ENCODE data around the gene PTPRG. TPM values are rescaled to one million over a fixed set of nuclear protein-coding genes. Genes with fewer than 3 reads are reported as not detected.
A peak's percentile ranks its signal among the peaks of the same experiment; 100 is the strongest.

PTPRG gene
- 46.4 TPM for polyA plus RNA-seq (2013, experiment 1 of 2)
- polyA plus RNA-seq (2013, experiment 2 of 2), result 51.2 TPM

DNA sequence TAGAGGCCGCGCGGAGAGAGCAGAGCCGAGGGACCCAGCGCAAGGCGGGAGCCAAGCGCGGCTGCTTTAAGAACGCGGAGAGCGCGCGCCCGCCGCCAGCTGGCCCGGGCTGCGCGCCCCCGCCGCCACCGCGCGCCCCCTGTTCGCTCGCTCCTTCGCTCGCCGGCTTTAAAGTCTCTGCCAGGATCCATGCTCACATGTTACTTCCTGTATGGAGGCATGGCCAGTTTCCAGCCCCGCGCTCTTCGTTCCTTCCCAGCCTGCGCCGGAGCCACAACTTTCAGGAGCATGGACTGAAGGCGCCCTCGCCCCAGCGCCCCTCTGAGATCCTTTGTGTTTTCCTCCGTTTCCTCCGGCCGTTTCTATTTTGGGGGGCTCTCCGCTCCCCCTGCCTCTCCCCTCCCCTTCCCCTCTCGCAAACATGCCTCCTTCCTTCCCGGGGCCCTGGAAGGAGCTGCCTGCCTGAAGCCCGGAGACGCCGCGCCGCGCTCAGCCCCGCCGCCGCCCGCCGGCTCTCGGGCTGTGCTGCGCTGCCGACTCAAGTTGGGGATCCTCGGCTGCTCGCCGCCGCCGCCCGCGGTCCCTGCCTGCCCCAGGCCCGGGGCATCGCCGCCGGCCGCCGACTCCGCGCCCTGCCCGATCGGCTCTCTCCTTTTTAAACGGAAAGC, at the start of gene PTPRG:
PTPRG (plus strand) TSS at position 198 of the 668 bp plus-strand sequence. CDS start 717 bp downstream, outside the sequence.
- H3K9ac ChIP-seq (ENCODE audit: low read depth, low read length), result peak within 1 kb of the TSS; percentile 98
- under 1% methylated on average over 74 of the region's 74 CpGs for WGBS
- peak within 1 kb of the TSS; percentile 95 for H3K4me3 ChIP-seq (ENCODE audit: low read length)
- H3K36me3 ChIP-seq (ENCODE audit: insufficient read depth, low read length), result peaks cover 12% of the 10 kb centered on the region; the same call in 1 of the 2 replicates
- no peaks in the 10 kb centered on the region for H3K27me3 ChIP-seq (ENCODE audit: insufficient read depth, low read length)
- H3K9me3 ChIP-seq (ENCODE audit: insufficient read depth, low read depth, low read length), result no peaks in the 10 kb centered on the region
- H3K27ac ChIP-seq (ENCODE audit: low read depth, low read length), result peak within 1 kb of the TSS; percentile 99
- H3K4me1 ChIP-seq (ENCODE audit: insufficient read depth, low read length), result peaks cover 26% of the 10 kb centered on the region

DNA sequence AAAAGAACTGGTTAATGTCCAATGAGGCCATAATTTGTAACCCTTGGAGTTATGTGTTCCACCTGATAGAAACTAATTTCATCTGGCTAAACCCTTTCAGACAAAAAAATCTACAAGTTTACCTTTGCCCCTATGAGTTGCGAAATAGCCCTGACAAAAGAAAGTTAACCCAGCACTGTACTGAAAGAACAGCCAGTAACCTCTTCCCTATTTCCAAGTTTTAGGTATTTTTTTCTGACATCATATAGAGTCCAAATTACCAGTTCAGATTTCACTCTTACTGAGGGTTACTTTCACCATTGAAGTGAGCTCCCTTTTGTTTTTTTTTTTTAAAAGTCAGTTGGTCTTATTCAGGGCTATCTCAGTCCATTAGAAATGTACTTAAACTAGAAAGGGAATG, 42.8 kb upstream of the PTPRG start:
- no peak overlapping the region for H3K9ac ChIP-seq (ENCODE audit: low read depth, low read length)
- WGBS, result 96% methylated on average over 1 of the region's 1 CpG
- peaks cover 24% of the 10 kb centered on the region for H3K4me1 ChIP-seq (ENCODE audit: insufficient read depth, low read length)
- H3K36me3 ChIP-seq (ENCODE audit: insufficient read depth, low read length), result no peaks in the 10 kb centered on the region
- no peaks in the 10 kb centered on the region for H3K9me3 ChIP-seq (ENCODE audit: insufficient read depth, low read depth, low read length)
- H3K27ac ChIP-seq (ENCODE audit: low read depth, low read length), result no peak overlapping the region
- H3K27me3 ChIP-seq (ENCODE audit: insufficient read depth, low read length), result no peaks in the 10 kb centered on the region
- no peak overlapping the region for H3K4me3 ChIP-seq (ENCODE audit: low read length)

DNA sequence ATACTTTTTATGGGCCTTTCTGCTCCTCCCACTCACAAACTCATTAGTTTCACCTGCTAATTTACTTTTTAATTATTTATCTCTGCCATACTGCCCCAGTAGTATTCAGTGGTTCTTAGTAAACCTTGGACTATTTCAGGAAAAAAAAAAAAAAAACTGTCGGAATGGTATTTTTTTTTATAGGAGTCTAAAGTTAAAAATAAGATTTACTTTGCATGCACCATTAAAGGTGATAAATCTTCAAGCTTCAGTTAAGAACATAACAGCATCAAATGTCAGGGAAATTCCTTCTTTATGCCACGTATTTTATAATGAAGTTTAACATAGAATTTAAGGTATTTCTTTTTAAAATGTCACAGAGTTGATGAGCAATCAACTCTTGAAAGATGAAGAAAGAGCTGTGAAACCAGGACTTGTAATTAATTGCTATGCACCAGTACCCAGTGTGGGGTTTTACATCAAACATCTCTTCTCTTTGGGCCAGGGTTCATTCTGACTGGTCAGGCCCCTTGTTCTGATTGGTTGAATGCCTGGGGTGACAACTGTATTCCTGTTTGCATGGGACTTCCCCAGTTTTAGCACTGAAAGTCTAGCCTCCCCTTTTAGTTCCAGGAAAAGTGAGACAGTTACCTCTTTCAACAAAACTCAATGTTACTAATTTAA, 40.3 kb upstream of the PTPRG start:
- Histone ChIP-seq H3K9ac (ENCODE audit: low read depth, low read length) (no peak overlapping the region), H3K9me3 (ENCODE audit: insufficient read depth, low read depth, low read length) (no peaks in the 10 kb centered on the region), H3K27me3 (ENCODE audit: insufficient read depth, low read length) (no peaks in the 10 kb centered on the region), H3K4me1 (ENCODE audit: insufficient read depth, low read length) (peaks cover 24% of the 10 kb centered on the region), H3K4me3 (ENCODE audit: low read length) (no peak overlapping the region), H3K36me3 (ENCODE audit: insufficient read depth, low read length) (no peaks in the 10 kb centered on the region), H3K27ac (ENCODE audit: low read depth, low read length) (no peak overlapping the region)
- WGBS, result no CpG with 5 or more reads among the region's 2 CpGs

DNA sequence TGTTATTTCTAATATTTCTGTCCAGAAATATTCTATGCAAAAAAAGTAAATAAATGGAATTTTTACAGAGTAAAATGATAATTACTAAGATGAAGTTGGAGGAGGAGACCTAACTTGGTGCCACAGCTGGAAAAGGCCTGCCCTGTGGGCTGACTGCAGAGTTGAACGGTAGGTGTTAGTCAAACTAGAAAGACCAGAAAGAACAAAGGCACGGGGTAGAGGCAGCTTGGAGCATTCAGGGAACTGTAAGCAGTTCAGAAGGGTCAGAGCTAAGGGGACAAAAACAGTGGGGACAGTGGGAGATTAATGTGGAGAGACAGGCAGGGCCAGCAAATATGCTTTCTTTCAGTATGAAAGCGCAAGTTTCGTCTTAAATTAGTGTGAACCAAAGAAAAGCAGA, 39.3 kb upstream of the PTPRG start:
- H3K27ac ChIP-seq (ENCODE audit: low read depth, low read length), result no peak overlapping the region
- 59% methylated on average over 4 of the region's 4 CpGs for WGBS
- no peaks in the 10 kb centered on the region for H3K9me3 ChIP-seq (ENCODE audit: insufficient read depth, low read depth, low read length)
- H3K36me3 ChIP-seq (ENCODE audit: insufficient read depth, low read length), result no peaks in the 10 kb centered on the region
- peaks cover 24% of the 10 kb centered on the region for H3K4me1 ChIP-seq (ENCODE audit: insufficient read depth, low read length)
- no peak overlapping the region for H3K9ac ChIP-seq (ENCODE audit: low read depth, low read length)
- H3K27me3 ChIP-seq (ENCODE audit: insufficient read depth, low read length), result no peaks in the 10 kb centered on the region
- H3K4me3 ChIP-seq (ENCODE audit: low read length), result no peak overlapping the region

DNA sequence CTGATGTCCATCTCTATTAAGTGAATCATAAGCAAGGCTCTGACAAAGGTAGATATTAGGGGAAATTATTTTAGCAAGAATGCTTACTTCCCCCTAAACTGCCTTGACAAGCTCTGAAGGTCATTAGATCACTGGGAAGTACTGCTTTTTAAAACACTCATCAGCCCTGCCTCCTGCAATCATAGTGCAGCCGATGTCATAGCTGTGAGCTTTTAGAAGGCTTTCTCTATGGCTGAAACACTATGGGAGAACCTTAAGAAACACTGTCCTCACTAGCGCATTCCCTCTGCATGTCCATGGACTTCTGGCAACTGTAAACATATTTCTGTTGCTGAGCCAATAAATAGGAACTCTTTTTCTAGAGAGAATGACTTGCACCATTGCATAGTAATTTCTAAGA, 38.7 kb upstream of the PTPRG start:
- no peak overlapping the region for H3K4me3 ChIP-seq (ENCODE audit: low read length)
- H3K27ac ChIP-seq (ENCODE audit: low read depth, low read length), result no peak overlapping the region
- no peaks in the 10 kb centered on the region for H3K36me3 ChIP-seq (ENCODE audit: insufficient read depth, low read length)
- H3K27me3 ChIP-seq (ENCODE audit: insufficient read depth, low read length), result no peaks in the 10 kb centered on the region
- peaks cover 24% of the 10 kb centered on the region for H3K4me1 ChIP-seq (ENCODE audit: insufficient read depth, low read length)
- H3K9me3 ChIP-seq (ENCODE audit: insufficient read depth, low read depth, low read length), result no peaks in the 10 kb centered on the region
- no peak overlapping the region for H3K9ac ChIP-seq (ENCODE audit: low read depth, low read length)
- WGBS, result 90% methylated on average over 2 of the region's 2 CpGs

DNA sequence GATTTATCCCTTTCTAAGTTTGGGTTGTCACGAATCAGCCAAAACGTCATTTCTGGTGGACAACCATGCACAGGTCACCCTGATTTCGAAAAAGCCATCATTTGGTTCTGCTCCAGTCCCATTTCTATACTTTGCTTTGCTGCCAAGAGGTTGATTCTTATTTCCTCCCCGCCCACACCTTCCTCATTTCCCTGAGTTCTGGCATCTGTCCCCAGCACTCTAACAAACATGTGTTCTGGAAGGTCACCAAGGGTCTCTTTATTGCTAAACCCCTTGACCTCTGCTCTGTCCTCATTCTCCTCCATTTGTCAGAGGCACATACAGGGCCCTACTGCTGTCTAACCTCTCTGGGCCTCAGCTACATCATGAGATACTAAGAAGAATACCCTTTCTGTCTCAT, 36.4 kb upstream of the PTPRG start:
- 89% methylated on average over 4 of the region's 4 CpGs for WGBS

DNA sequence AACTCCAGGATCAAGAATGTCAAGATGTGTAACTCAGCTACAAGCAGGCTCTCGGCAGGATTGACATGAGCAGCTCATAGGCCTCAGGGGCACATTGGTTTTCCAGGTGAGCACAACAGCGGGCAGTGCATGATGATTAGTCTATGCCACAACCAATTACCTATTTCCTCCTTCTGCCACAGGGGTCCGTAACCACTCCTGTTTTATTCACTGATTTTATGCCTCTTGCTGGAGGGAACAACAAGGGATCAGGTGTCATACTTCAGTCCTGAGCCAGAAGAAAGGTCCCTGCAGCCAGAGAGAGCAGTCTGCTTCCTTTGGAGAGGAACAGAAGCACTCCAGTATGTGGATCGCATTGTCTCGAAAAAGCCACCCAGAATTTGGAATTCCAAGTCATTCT, 35.1 kb upstream of the PTPRG start:
- H3K9ac ChIP-seq (ENCODE audit: low read depth, low read length), result no peak overlapping the region
- H3K4me3 ChIP-seq (ENCODE audit: low read length), result no peak overlapping the region
- WGBS, result 90% methylated on average over 5 of the region's 5 CpGs

More for the DNA sequence above, 36.4 kb upstream of the PTPRG start:
- Histone ChIP-seq H3K4me1 (ENCODE audit: insufficient read depth, low read length) (peaks cover 24% of the 10 kb centered on the region), H3K27ac (ENCODE audit: low read depth, low read length) (no peak overlapping the region), H3K27me3 (ENCODE audit: insufficient read depth, low read length) (no peaks in the 10 kb centered on the region), H3K9me3 (ENCODE audit: insufficient read depth, low read depth, low read length) (no peaks in the 10 kb centered on the region), H3K9ac (ENCODE audit: low read depth, low read length) (no peak overlapping the region), H3K36me3 (ENCODE audit: insufficient read depth, low read length) (no peaks in the 10 kb centered on the region), H3K4me3 (ENCODE audit: low read length) (no peak overlapping the region)

DNA sequence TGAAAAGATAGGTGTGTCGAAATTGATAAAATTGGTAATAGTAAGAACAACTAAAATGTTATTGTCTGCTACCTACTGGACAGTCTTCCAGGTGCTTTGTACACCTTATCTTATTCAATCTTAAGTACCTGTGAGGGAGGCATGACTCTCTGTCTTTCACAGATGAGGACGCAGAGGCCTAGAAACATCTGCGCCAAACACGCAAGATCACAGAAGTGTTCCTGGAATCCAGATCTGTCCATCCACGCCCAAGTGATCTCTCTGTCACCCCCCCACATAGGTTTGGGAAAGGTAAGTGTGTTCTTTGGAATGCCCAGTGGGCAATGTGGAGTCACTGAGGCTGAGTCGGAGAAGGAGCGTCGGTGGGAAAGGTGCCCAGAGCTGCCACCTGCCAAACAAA, 34.4 kb upstream of the PTPRG start:
- H3K36me3 ChIP-seq (ENCODE audit: insufficient read depth, low read length), result no peaks in the 10 kb centered on the region
- no peak overlapping the region for H3K4me3 ChIP-seq (ENCODE audit: low read length)
- peaks cover 20% of the 10 kb centered on the region for H3K4me1 ChIP-seq (ENCODE audit: insufficient read depth, low read length)
- no peak overlapping the region for H3K27ac ChIP-seq (ENCODE audit: low read depth, low read length)
- H3K9ac ChIP-seq (ENCODE audit: low read depth, low read length), result no peak overlapping the region
- 97% methylated on average over 7 of the region's 8 CpGs for whole genome bisulfite sequencing
- H3K9me3 ChIP-seq (ENCODE audit: insufficient read depth, low read depth, low read length), result no peaks in the 10 kb centered on the region
- no peaks in the 10 kb centered on the region for H3K27me3 ChIP-seq (ENCODE audit: insufficient read depth, low read length)

More for the DNA sequence above, 35.1 kb upstream of the PTPRG start:
- Histone ChIP-seq H3K27ac (ENCODE audit: low read depth, low read length) (no peak overlapping the region), H3K9me3 (ENCODE audit: insufficient read depth, low read depth, low read length) (no peaks in the 10 kb centered on the region), H3K36me3 (ENCODE audit: insufficient read depth, low read length) (no peaks in the 10 kb centered on the region), H3K27me3 (ENCODE audit: insufficient read depth, low read length) (no peaks in the 10 kb centered on the region), H3K4me1 (ENCODE audit: insufficient read depth, low read length) (peaks cover 24% of the 10 kb centered on the region)

DNA sequence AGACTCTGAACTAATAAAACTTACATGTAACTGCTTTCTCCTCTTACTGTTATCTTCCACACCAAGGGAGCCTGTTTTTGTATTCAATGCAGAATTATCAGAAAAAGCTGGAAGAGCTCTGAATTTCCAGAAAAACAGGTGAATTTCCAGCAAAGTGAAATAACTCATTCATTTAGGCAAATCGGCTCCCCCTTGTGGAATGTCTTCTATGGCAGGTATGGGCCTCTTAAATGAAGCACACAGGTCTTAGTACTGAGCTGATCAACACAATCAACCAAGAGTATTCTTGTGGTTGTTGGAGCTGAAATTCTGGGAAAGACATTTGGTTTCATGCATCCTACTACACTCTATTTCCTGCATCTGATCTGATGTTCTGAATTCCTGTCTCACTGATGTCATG, 31.0 kb upstream of the PTPRG start:
- H3K4me1 ChIP-seq (ENCODE audit: insufficient read depth, low read length), result peaks cover 10% of the 10 kb centered on the region
- H3K9ac ChIP-seq (ENCODE audit: low read depth, low read length), result no peak overlapping the region
- H3K4me3 ChIP-seq (ENCODE audit: low read length), result no peak overlapping the region
- WGBS, result 6% methylated on average over 1 of the region's 1 CpG
- H3K36me3 ChIP-seq (ENCODE audit: insufficient read depth, low read length), result no peaks in the 10 kb centered on the region
- peaks cover 6% of the 10 kb centered on the region; the same call in 1 of the 2 replicates for H3K27me3 ChIP-seq (ENCODE audit: insufficient read depth, low read length)
- H3K27ac ChIP-seq (ENCODE audit: low read depth, low read length), result no peak overlapping the region
- H3K9me3 ChIP-seq (ENCODE audit: insufficient read depth, low read depth, low read length), result no peaks in the 10 kb centered on the region

DNA sequence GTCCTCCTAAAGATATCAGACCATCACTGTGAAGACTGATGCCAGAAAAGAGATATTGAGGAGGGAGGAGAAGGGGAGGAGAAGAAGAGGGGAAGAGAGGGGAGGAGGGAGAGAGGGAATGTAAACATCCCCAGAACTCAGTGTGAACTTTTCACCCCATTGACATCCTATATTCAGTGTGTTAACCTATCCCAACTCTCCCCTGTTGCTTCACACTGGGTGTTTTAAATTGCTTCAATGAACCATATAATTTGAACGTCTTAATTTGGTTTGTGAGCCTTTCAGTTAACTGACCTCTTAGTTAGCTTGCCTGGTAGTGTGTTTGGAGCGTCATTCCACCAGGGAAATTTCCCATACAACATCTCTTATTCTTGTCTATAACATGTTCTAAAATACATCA, 29.8 kb upstream of the PTPRG start:
- Histone ChIP-seq H3K27ac (ENCODE audit: low read depth, low read length) (no peak overlapping the region), H3K4me1 (ENCODE audit: insufficient read depth, low read length) (peaks cover 18% of the 10 kb centered on the region), H3K9me3 (ENCODE audit: insufficient read depth, low read depth, low read length) (no peaks in the 10 kb centered on the region), H3K27me3 (ENCODE audit: insufficient read depth, low read length) (peaks cover 6% of the 10 kb centered on the region; the same call in 1 of the 2 replicates), H3K4me3 (ENCODE audit: low read length) (no peak overlapping the region), H3K36me3 (ENCODE audit: insufficient read depth, low read length) (no peaks in the 10 kb centered on the region), H3K9ac (ENCODE audit: low read depth, low read length) (no peak overlapping the region)
- 17% methylated on average over 1 of the region's 2 CpGs for WGBS

DNA sequence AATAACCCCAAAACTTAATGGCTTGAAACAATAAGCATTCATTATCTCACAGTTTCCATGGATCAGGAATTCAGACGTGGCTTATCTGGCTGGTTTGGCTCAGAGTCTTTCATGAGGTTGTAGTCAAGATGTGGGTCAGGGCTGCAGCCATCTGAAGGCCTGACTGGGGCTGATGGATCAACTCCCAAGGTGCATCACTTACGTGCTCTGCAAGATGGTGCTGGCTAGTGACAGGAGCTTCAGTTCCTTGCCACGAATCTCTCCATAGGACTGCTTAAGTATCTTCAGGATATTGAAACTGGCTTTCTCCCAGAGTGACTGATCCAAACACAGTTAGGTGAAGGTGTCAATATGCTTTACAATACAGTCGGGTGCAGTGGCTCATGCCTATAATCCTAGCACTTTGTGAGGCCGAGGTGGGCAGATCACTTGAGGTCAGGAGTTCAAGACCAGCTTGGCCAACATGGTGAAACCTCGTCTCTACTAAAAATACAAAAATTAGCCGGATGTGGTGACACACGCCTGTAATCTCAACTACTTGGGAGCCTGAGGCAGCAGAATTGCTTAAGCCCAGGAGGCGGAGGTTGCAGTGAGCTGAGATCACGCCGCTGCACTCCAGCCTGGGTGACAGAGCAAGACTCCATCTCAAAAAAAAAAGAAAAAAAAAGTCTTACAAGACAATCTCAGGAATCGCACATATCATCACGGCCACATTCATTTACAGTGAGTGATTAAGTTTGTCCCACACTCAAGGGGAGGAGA, 28.5 kb upstream of the PTPRG start:
- Histone ChIP-seq H3K36me3 (ENCODE audit: insufficient read depth, low read length) (no peaks in the 10 kb centered on the region), H3K4me1 (ENCODE audit: insufficient read depth, low read length) (peaks cover 31% of the 10 kb centered on the region), H3K27me3 (ENCODE audit: insufficient read depth, low read length) (peaks cover 6% of the 10 kb centered on the region; the same call in 1 of the 2 replicates), H3K9me3 (ENCODE audit: insufficient read depth, low read depth, low read length) (no peaks in the 10 kb centered on the region), H3K9ac (ENCODE audit: low read depth, low read length) (no peak overlapping the region), H3K4me3 (ENCODE audit: low read length) (no peak overlapping the region), H3K27ac (ENCODE audit: low read depth, low read length) (no peak overlapping the region)
- WGBS, result 91% methylated on average over 11 of the region's 13 CpGs

Data from HUES64 (cell line).